K562 (cell line): ENCODE data around the gene TMEM41A.

Experiments used
- CHD4 ChIP-seq: fragments of 200-600 bp; sonication (generic); IDR thresholded peaks from 3 replicates; pipeline ENCODE4 v1.6.1; 2012; ENCODE audit warnings: low read depth, mild to moderate bottlenecking, mixed read lengths, low read length, inconsistent platforms; ENCODE audit not compliant: insufficient read depth, insufficient replicate concordance, poor library complexity, severe bottlenecking
- CTCF ChIP-seq, 3 experiments: IDR thresholded peaks in 2 of 3; conservative IDR thresholded peaks in 1 of 3; 2 replicates each; pipeline ENCODE4 v1.5.1; 2011 to 2012; ENCODE audit warnings: low read length in 3 of 3, mild to moderate bottlenecking in 3 of 3, control low read depth in 2 of 3, improper control_type of control experiment in 1 of 3, inconsistent platforms in 1 of 3, low read depth in 1 of 3, mixed read lengths in 1 of 3, moderate library complexity in 1 of 3; ENCODE audit not compliant: insufficient read depth in 2 of 3
- E2F4 ChIP-seq: sonication (generic); formaldehyde crosslinking; IDR thresholded peaks from 2 replicates; pipeline ENCODE4 v1.8.0; 2022; ENCODE audit warnings: mild to moderate bottlenecking, low read depth, missing genetic modification reagents
- FOXA3 ChIP-seq, 2 experiments: fragments of 450-650 bp in 1 of 2; sonication (generic) in 1 of 2; formaldehyde crosslinking; IDR thresholded peaks in 1 of 2; conservative IDR thresholded peaks in 1 of 2; 2 replicates each; pipeline versions ENCODE4 v1.4.0 to v1.8.0; 2020 to 2022; ENCODE audit warnings: mild to moderate bottlenecking in 2 of 2, missing genetic modification reagents in 1 of 2
- FOXM1 ChIP-seq, 2 experiments: fragments of 450-650 bp in 1 of 2; sonication (generic) in 1 of 2; formaldehyde crosslinking in 1 of 2; IDR thresholded peaks; 2 replicates each; pipeline versions ENCODE4 v1.6.1 to v1.9.0; 2017 to 2022; ENCODE audit warnings: low read depth in 2 of 2, mild to moderate bottlenecking in 2 of 2, missing genetic modification reagents in 1 of 2, moderate library complexity in 1 of 2
- JUNB ChIP-seq: fragments of 450-650 bp; formaldehyde crosslinking; conservative IDR thresholded peaks from 2 replicates; pipeline ENCODE4 v1.4.0; 2020; ENCODE audit warnings: mild to moderate bottlenecking
- MAX ChIP-seq: sonication (generic); formaldehyde crosslinking; IDR thresholded peaks from 2 replicates; pipeline ENCODE4 v1.9.0; 2022; ENCODE audit warnings: mild to moderate bottlenecking, missing genetic modification reagents
- POLR2AphosphoS5 ChIP-seq: IDR thresholded peaks from 2 replicates; pipeline ENCODE4 v1.6.1; 2011; ENCODE audit warnings: mild to moderate bottlenecking, low read depth, low read length, moderate library complexity; ENCODE audit not compliant: control insufficient read depth, insufficient read depth
- SIRT6 ChIP-seq: IDR thresholded peaks from one replicate; pipeline ENCODE4 v1.6.1; 2012; ENCODE audit warnings: low read depth, mild to moderate bottlenecking, control low read depth, inconsistent platforms, low read length, moderate library complexity
- UBTF ChIP-seq, 2 experiments: IDR thresholded peaks; 2 replicates each; pipeline ENCODE4 v1.6.1; 2012; ENCODE audit warnings: improper control_type of control experiment in 2 of 2, low read depth in 2 of 2, low read length in 2 of 2, borderline replicate concordance in 1 of 2
- ZNF592 ChIP-seq: fragments of 450-650 bp; IDR thresholded peaks from 2 replicates; pipeline ENCODE4 v1.6.1; 2017; ENCODE audit warnings: antibody characterized with exemption, mild to moderate bottlenecking

- TF ChIP-seq CTCF (IDR thresholded peaks at IDR 0.05 in 2 of 3, conservative IDR thresholded peaks at IDR 0.05 in 1 of 3; ENCODE audit: insufficient read depth in 2 of 3, low read depth in 1 of 3, low read length in 3 of 3) (no peak), UBTF (IDR thresholded peaks at IDR 0.05; ENCODE audit: borderline replicate concordance in 1 of 2, low read depth in 2 of 2, low read length in 2 of 2) (no peak), FOXM1 (IDR thresholded peaks at IDR 0.05; ENCODE audit: low read depth) (no peak), FOXM1 (CRISPR knock-in tag; IDR thresholded peaks at IDR 0.05; ENCODE audit: low read depth) (no peak), SIRT6 (no peak), E2F4 (CRISPR knock-in tag) (no peak), ZNF592 (no peak), CHD4 (no peak), JUNB (CRISPR knock-in tag) (no peak), MAX (CRISPR knock-in tag) (no peak), POLR2AphosphoS5 (no peak), FOXA3 (CRISPR knock-in tag; conservative IDR thresholded peaks at IDR 0.05 in 1 of 2, IDR thresholded peaks at IDR 0.05 in 1 of 2) (no peak)
These were observed 12.4 kb downstream of the TMEM41A start for GRCh38 chr3:185486394-185486793.
